HG02870 (cell line): ENCODE measurements around the gene BCAS3.

ENCODE experiments used
- ATAC-seq: cut with Tn5 transposase; IDR thresholded peaks from one replicate; pipeline ENCODE4 v1.9.1; 2021; ENCODE audit warnings: mild to moderate bottlenecking, moderate library complexity; ENCODE audit not compliant: unreplicated experiment

Gene BCAS3

DNA sequence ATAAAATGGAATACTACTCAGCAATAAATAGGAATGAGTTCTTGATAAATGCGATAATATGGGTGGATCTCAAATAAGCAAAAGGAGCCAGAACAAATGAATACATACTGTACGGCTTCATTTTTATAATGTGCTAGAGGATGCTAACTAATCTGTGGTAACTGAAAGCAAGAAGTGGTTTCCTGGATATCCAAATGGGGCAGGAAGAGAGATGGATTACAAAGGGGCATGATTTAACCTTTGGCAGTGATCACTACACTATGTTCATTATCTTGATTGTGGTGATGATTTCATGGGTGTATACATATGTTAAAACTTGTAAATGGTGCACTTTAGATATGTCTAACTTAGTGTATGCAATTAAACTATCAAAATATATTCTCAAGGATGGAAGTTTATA, 499.7 kb downstream of the BCAS3 start:
- no peak for ATAC-seq

DNA sequence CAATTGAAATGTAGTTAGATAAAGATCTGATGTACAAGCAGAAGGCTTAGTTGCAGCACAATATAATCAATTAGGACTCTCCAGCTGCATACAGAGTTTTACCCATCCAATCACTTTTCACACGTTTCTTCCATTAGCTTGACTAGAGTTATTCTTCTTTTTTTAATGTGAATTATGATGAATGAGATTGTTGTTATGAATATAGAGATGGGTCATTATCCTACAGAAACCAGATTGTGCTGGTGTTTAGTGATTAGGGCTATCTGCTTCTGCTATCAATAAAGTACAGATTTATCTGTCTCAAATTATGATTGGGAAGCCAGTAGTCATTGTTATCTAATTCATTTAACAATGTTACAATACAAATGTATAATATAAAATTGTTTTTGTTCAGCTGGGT, 500.6 kb downstream of the BCAS3 start:
- no peak for ATAC-seq

DNA sequence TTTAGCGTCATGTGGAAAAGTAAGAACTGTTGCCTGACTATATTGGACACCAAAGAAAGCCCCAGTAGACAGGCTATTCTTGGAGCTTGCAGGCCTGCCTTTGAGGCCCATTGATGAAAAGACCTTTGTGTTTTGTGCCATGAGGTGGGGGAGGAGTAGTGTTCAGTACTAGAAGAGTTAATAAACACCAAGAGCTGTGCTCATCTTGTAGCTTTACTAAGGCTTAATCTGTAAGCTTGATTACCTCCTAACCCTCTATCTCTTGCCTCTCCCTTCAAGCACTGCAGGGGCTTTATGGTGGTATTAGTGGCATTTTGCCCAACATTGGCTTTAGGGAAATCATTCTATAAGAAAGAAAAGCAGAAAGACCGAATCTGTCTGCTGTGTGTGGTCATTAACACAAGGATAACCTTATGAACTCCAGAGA, 501.7 kb downstream of the BCAS3 start:
- ATAC-seq, result no peak

DNA sequence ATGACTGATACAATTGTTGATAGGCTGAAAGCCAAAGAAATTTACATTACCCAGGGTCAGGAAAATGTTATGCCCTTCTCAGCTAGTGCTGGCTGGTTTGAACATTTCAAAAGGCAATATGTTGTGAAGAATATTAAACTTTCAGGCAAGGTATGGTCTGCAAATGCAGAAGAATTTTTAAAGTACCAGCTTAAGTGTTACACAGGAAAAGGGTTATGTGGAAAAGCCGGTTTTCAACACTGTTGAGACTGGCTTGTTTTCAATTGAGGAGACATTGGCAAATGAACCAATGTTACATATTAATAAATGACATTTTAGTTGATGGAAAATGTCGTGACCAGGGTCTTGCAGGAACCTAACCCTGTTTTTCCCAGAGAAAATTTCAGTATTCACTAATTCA, 506.1 kb downstream of the BCAS3 start:
- no peak for ATAC-seq

DNA sequence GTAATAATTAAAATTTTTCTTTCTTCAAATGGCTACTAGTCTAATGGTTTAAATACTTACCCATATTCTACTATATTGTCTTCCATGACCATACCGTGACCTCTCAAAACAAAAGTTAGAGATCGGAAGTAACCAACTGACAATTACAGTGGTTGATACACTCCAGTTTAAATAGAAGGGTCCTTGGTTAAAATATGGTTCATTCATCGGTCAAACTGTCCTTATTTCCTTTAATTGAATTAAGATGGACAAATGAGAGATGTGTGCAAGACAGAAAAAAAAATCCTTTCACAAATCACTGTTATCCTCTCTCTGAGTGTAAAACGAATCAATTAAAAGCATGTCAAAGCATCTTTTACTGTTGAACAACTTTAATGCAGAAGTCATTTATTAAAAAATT, 507.7 kb downstream of the BCAS3 start:
- ATAC-seq, result no peak

DNA sequence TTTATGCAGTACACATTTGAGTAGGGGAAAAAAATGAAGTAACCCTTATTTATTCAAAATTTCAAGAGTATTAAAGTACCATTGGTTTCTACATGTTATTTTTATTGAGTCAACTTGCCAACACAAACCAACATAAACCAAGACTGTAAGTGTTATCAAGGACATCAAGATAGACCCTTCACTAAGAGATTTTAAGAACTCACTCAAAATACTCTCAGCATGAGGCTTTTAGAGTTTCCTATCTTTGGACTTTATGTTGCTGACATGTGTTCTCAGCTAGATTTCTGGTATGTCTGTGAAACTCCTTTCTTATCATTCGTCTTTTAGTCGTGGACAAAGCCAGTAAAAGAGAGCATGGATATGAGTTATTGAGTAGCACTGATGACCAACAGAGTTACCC, 509.4 kb downstream of the BCAS3 start:
- ATAC-seq, result no peak

DNA sequence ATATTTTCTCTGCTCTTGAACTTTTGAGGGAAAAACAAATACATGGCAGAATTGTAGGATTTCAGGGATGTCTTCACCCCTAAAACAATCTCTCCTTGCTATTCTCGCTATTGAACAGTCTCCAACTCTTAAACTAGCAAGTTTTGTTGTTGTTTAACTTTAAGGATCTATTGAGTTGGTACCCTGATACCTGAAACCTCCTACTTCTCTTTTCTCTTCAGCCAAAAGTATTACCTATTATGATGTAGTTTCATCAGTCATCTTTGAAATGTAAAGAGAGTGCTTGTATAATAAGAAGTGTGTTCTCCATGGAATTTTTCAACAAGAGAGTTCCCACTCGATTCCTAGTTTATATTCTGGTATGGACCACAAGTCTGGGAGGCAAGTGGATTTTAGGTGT, 510.4 kb downstream of the BCAS3 start:
- ATAC-seq, result no peak

DNA sequence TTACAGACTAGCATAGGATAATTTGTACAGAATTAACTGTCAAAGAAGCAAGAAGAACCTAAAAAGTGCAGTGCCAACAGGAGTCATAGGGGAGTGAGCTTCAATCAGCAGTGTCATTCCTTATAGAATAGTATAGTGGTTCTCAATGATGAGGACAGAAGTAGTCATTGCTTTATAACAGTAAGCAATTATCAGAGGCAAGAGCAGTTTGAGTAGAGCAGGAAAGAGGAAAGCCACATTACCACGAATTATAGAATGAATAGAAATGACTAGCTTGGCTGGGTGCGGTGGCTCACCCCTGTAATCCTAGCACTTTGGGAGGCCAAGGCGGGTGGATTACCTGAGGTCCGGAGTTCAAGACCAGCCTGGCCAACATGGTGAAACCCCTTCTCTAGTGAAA, 512.3 kb downstream of the BCAS3 start:
- ATAC-seq, result no peak

DNA sequence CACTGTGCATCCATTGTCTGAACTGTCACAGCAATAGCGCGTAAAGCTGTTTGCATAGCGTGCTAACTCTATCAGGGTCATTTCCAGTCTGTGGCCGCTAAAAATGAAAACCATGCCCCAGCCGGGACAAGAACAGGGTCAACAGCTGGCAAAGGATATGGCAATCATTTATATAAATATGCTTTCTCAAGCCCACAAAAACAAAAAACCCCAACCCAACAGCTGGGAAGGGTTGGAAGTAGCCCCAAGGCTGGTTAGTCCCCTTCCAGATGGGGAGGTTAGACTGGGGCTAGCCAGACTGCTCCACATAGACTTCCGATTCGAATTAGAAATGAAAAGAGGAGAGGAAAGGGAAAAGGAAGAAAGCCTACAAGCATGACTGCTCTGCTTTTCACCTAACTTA, 518.7 kb downstream of the BCAS3 start:
- no peak for ATAC-seq

DNA sequence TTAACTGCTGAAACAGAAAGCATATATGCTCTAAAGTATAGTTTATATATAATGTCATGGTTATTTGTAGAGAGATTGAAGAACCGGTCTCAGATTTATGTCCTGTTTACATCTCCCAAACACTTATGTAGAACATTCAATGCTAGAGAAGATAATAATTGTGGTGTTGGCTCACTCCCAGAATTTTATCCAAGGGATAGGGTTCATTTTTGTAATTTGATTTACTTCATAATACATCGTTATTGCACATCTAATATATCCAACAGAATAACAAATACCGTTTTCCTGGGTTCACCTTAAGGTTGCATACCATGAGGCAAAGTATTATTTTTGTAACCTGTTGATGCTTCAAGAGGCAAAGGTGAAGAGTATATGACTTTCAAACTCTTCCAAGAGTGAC, 519.1 kb downstream of the BCAS3 start:
- ATAC-seq, result no peak

DNA sequence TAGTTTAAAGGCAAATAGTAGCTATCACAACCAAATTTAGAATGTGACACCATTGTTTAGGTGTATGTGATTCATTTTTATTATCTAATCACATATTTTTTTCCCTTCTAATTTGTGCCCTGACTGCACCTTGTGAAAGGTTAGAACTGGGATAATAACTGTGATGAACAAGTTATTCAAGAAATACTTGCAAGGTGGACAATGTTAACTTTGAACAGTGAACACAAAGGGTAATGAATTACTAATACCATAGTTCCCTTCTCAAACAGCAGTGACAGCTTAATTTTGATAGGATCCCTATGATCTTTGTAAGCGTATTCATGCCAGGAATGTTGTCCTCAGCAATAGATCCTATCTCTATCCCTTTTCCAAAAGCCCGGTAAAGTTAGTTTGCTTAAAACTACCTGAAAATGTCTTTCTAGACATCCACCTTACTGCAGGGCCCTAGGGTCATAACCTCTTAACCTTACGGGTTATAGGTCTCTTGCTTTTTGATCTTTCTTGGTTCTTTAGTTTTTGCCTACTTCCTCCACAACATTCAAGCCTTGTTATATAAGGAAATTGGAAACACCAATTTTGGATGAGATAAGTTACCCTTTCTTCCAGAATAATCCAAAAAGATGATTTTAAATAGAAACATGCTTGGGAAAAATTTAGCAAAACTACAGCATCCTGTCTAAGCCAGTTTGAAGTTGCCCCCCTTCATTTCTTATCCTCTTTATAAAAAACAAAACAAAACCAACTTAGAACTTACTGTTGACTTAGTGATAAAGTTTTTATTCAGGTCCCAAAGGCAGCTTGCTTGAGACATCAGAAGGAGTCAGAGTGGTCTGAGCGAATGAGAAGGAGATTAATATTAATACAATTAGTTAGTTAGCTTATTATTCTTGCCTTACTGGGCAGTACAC, 522.0 kb downstream of the BCAS3 start:
- ATAC-seq, result no peak

DNA sequence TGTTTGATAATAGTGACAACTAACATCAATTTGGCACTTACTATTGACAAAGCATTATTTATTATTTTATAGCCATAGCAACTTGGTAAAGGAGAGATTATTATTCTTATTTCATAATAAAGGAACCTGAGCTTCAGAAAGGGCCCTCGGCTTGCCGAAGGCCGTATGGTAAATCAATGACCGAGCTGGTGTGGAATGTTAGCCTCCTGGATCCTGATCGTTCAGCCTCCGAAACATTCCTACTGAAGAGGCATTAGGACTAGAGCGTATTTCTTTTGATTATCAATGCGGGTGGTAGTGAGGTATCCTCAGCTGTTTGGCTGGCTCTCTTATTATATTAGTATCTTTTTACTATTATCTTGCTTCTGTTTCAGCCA, 522.7 kb downstream of the BCAS3 start:
- ATAC-seq, result no peak

DNA sequence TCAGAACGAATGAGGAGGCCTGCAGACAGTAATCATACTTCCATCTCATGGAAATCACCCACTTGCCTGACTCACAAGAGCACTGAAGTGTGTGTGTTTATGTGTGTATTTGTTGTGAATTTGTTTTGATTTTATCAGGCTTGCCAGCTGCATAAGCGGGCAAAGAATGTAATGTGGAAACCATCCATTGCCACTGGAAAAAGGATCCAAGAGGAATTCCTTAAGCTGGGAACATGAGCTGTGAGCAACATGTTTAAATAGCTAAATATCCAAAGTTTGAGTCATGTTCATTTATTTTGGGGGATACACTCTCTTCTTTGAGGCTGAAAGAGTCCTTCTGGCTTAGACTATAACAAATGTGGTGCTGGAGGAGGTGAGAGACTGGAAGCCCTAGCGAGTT, 523.6 kb downstream of the BCAS3 start:
- no peak for ATAC-seq

DNA sequence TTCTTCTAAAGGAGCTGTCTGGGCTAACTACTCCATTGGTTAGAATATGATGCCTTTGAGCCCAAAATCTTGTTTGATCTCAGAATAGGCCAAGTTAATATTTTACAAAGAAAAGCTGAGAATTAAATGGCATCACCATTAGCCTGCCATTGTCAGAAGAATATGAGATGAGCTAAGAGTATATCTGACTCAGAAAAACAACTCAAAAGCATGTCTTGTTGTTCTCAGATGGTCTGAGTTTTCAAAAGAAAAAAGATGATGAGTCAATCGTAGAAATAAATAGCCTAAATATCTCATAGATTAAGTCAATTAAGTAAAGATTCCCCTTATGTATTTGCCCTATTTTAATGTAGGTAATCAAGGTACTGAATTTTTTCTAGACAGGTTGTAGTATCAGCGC, 524.9 kb downstream of the BCAS3 start:
- no peak for ATAC-seq

DNA sequence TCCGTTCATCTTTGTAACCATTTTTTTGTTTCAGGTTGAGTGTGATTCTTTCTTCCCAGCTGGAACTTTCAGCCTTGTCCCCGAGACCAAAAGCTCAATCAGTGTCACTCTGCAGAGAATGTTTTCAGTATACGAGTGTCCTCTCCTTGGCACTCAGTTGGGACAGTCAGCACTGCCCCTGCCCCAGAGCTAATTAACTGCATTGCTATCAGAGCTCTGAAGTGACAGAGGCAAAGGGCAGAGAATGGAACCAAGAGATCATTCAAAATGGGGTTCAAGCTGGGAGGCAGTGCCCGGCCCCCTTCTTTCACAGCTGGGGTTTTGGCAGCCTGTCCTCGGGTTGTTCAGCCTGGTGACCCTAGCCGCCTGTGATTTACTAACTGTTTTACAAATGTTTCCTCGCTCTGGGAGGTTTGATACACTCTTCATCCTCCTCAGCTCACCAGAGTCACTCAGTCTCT, 526.0 kb downstream of the BCAS3 start:
- ATAC-seq, result no peak

DNA sequence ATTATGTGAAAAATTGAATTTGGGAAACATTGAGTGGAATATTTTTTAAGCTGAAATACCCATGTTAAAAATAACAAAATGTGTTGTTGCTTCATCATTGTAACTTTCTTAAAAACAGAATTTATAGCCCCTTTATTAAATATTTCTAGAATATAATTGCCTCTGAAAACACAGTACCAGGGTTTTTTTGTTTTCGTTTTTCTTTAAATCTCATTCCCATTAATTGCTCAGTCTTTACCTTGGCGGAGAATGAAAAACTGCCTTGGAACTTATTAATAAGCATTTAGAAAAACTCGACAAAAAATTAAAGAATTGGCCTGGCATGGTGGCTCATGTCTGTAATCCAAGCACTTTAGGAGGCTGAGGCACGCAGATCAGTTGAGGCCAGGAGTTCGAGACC, 526.8 kb downstream of the BCAS3 start:
- ATAC-seq, result no peak

DNA sequence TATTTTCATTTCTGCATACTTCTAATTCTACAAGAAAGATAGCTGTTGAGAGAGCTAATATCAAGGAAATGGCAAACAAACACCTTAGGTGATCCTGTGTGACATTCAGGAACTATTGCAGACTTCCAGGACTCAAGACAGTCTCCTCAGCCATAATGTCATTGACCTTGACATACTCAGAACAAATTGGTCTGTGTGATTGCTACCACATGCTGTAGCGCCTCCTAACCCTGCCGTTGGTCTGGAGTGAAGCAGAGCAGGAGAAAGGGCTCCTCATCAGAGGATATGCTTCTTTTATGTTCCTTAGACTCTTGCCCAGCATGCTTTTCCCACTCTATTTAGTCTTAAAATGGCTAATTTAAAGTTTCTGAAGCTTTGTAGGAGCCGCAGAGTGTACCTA, 527.8 kb downstream of the BCAS3 start:
- ATAC-seq, result no peak

DNA sequence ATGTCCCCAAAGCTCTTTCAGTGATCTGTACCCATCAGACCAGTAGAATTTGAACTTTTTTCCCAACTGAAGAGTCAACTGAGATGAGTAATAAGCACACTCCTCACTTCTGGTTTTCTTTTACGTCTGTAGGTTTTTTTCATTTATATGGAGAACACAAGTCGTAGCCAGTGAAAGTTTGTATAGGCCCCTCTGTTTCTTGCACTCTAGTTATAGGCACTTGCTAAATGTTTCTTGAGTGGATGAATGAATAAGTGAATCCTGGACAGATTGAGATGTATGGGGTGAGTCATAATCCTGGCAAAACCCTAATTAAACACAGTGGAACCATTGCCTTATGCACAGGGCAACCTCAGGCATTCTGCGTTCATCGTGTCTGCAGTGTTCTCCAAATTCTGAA, 528.3 kb downstream of the BCAS3 start:
- no peak for ATAC-seq

DNA sequence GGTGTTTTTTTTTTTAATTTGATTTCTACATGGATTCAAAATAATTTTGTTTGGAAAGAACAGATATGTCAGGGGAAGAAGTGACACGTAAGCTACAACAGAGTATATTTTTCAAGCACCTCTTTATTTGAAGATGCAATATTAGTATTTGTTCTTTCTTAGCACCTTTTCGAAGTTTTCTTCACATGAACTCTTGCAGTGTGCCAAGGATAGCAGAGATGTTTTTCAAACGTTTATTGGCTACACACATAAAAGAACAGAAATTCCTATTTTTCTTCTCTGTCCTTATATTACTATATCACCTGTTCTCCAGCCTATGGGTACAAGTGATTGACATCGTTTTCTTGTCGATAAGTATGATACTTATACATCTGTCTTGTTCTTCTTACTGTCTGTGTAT, 529.3 kb downstream of the BCAS3 start:
- no peak for ATAC-seq

DNA sequence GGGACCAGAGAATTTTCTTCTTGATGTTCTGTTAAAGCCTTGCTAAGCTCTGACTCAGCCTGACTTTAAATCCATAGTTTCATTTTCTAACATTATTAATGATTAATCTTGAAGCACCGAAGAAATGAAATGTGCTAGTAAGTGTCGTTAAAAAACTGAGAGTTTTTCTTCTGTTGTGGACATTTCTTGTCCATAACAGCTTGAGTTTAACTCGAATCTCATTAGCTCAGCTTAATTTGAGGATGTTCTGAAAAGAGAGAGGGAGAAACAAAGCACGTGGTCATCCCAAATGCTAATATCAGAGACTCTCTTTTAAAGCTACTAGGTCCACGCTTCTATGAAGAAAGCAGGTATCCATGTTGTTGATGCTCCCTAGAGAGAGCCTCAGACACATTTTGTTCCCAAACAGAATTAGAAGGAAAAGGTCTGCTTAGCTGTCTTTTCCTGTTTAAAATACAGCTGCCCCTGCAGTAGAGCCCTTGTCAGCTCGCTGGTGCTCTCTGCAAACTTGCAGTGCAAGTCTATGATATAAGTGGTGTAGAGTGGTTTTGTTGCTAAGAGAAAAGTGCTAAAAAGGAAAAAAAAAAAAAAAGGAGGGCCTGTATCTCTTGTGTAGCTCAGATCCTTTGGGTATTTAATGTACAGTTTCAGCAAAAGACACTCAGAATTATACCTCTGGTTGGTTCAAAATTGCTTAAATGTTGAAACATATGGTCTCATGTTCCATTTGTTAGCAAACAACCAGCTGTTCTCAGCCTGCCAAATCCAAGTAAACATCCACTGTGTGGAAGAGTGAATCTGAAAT, 530.9 kb downstream of the BCAS3 start:
- no peak for ATAC-seq

DNA sequence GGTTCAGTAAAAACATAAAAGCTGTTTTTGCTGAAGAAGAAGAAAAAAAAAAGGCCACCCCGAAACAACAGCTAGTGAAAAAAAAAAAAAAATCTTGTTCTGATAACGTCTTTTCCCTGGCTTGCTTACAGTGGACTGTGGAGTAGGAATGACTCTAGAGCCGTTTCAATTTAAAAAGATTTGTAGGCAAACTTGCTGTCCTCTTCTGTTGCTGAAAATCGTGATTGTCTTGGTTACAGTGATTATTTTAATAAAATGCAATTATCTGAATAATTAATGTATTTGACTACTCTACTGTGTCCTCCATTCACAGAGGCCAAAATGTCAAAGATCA, 531.4 kb downstream of the BCAS3 start:
- no peak for ATAC-seq

DNA sequence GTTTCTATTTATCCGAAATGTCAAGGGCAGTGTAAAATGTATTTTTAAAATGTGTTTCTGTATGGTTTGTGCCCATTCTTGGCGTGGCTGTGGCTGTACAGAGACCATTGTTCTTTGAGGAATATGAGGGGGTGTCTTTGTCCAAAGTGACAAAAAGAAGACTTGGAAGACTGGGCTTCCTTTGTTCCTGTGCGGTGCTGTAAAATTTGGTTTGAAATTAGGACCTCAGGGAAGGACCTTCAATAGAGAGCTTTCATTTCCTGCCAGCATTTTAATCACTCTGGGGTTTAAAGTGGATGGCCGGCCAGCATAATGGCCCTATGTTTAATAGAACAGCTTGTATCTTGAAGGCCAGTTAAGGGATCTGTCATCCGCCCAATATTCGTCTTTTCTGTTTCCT, 531.9 kb downstream of the BCAS3 start:
- no peak for ATAC-seq
